K562 (cell line): Measurements from ENCODE around the gene TRIM65. TPM values are rescaled to one million over a fixed set of nuclear protein-coding genes. Genes with fewer than 3 reads are reported as not detected.
A peak's percentile ranks its signal among the peaks of the same experiment; 100 is the strongest.

Experiments
- ATAC-seq: fragments of 200-7000 bp; cut with Tn5 transposase; 3 replicates; pipeline ENCODE4 v1.9.1; 2020; ENCODE audit warnings: moderate library complexity
- BruUV-seq: library from RNA; stranded (reverse); fragments of 400-500 nt; replicated peaks from 2 replicates; lab custom pipeline; 2021; lab: Mats Ljungman, UMichigan
- CTCF ChIA-PET: fragments of 300-600 bp; formaldehyde crosslinking; extraction: SDS; loops from one replicate; lab custom pipeline; 2021; ENCODE audit warnings: low intra/inter-chr PET ratio; lab: Yijun Ruan, JAX
- POLR2A ChIA-PET: fragments of 300-600, 350-650 bp; sonication (Branson Sonifier 250); formaldehyde crosslinking; extraction: SDS; loops from one replicate; lab custom pipeline; 2021; ENCODE audit warnings: antibody characterized with exemption, inconsistent platforms; lab: Yijun Ruan, JAX
- DNase-seq, 4 experiments: peaks; one replicate each; pipeline versions ENCODE4 v3.0.0 to v3.0.0-alpha.2; 2011 to 2018; ENCODE audit warnings: low spot score in 3 of 4, mixed read lengths in 3 of 4; ENCODE audit errors: extremely low read depth in 1 of 4
- FAIRE-seq: peaks from 2 replicates; lab custom pipeline; 2011; peaks lifted over from hg19 to GRCh38; lab: Jason Lieb, UNC
- H2AFZ ChIP-seq: 2 replicates; pipeline ENCODE4 v1.6.0; 2011; ENCODE audit warnings: low read depth, low read length, control low read depth, inconsistent platforms
- H3K27ac ChIP-seq: fragments of 200-600 bp; 3 replicates; pipeline ENCODE4 v1.8.0; 2011; ENCODE audit warnings: low read depth, mild to moderate bottlenecking, control low read depth, inconsistent platforms, low read length, moderate library complexity, mixed read lengths; ENCODE audit errors: extremely low read depth
- H3K27me3 ChIP-seq, 2 experiments: fragments of 300-600 bp in 1 of 2; 2 replicates in 1 of 2; 3 replicates in 1 of 2; pipeline versions ENCODE4 v1.6.0 to v1.8.0; 2011; ENCODE audit warnings: inconsistent platforms in 2 of 2, low read length in 2 of 2, mild to moderate bottlenecking in 1 of 2, mixed read lengths in 1 of 2, moderate library complexity in 1 of 2; ENCODE audit not compliant: control insufficient read depth in 2 of 2, insufficient read depth in 2 of 2
- H3K36me3 ChIP-seq: fragments of 300-600 bp; 3 replicates; pipeline ENCODE4 v1.8.0; 2011; ENCODE audit warnings: mild to moderate bottlenecking, low read length, inconsistent platforms; ENCODE audit not compliant: control insufficient read depth, insufficient read depth
- H3K4me1 ChIP-seq, 2 experiments: fragments of 200-600 bp in 1 of 2; replicated peaks in 1 of 2; 2 replicates in 1 of 2; 3 replicates in 1 of 2; pipeline versions ENCODE4 v1.5.1 to v1.8.0; 2011; ENCODE audit warnings: inconsistent platforms in 2 of 2, low read length in 2 of 2, mild to moderate bottlenecking in 1 of 2, mixed read lengths in 1 of 2, moderate library complexity in 1 of 2; ENCODE audit not compliant: control insufficient read depth in 2 of 2, insufficient read depth in 2 of 2
- H3K4me2 ChIP-seq: 2 replicates; pipeline ENCODE4 v1.6.1; 2011; ENCODE audit warnings: low read length, control low read depth, inconsistent platforms, mixed read lengths; ENCODE audit not compliant: insufficient read depth
- H3K4me3 ChIP-seq: fragments of 200-600 bp; sonication (generic), shearing (Covaris generic); 2 replicates; pipeline ENCODE4 v1.5.1; 2016; ENCODE audit warnings: control low read depth, inconsistent platforms
- H3K79me2 ChIP-seq: fragments of 200-600 bp; 3 replicates; pipeline ENCODE4 v1.8.0; 2011; ENCODE audit warnings: low read length, inconsistent platforms; ENCODE audit not compliant: control insufficient read depth, insufficient read depth
- H3K9ac ChIP-seq, 2 experiments: 2 replicates each; pipeline versions ENCODE4 v1.6.0 to v1.6.1; 2011; ENCODE audit warnings: low read depth in 2 of 2, low read length in 2 of 2, control low read depth in 1 of 2, inconsistent platforms in 1 of 2, mild to moderate bottlenecking in 1 of 2, mixed read lengths in 1 of 2; ENCODE audit not compliant: insufficient read depth in 1 of 2
- H3K9me1 ChIP-seq: one replicate; pipeline ENCODE4 v1.6.0; 2011; ENCODE audit warnings: inconsistent platforms, mild to moderate bottlenecking, low read length, moderate library complexity; ENCODE audit not compliant: control insufficient read depth, insufficient read depth
- H3K9me3 ChIP-seq: replicated peaks from 2 replicates; pipeline ENCODE4 v1.5.1; 2011; ENCODE audit warnings: low read depth, low read length, inconsistent platforms; ENCODE audit not compliant: control insufficient read depth, insufficient read depth
- H4K20me1 ChIP-seq: replicated peaks from 2 replicates; pipeline ENCODE4 v1.6.1; 2011; ENCODE audit warnings: low read length, inconsistent platforms, mixed read lengths; ENCODE audit not compliant: control insufficient read depth, insufficient read depth
- ZNF561 ChIP-seq: fragments of 450-650 bp; formaldehyde crosslinking; conservative IDR thresholded peaks from 2 replicates; pipeline ENCODE4 v1.4.0; 2020; ENCODE audit warnings: mild to moderate bottlenecking, moderate library complexity
- WGBS: fragments of 100-300 bp; shearing (Covaris generic); methylation state at CpG from one replicate; pipeline ENCODE4 v1.1.6; 2016; ENCODE audit warnings: low coverage, mixed read lengths; ENCODE audit not compliant: insufficient coverage; ENCODE audit errors: missing lambda C conversion rate; 5-methylcytosine and 5-hydroxymethylcytosine counted together
- in situ Hi-C: fragments of 300-500 bp; cut with MboI; formaldehyde crosslinking; loops from 4 replicates; pipeline ENCODE4 v1.15.0; 2018; ENCODE audit warnings: inconsistent platforms, mixed read lengths
- intact Hi-C: fragments of 100-400 bp; cut with micrococcal nuclease; formaldehyde crosslinking; loops from 2 replicates; pipeline ENCODE4 v1.14.2; 2022
- polyA plus RNA-seq, 8 experiments: library from polyadenylated mRNA; depleted of rRNA in 4 of 8; stranded (reverse) in 5 of 8; unstranded in 3 of 8; fragments of >200 nt; fragmentation: Nextera tagmentation in 2 of 8; fragmentation: Illumina TruSeq in 1 of 8; extraction: Ambion mirVana in 2 of 8; extraction: Trizol in 1 of 8; gene quantifications; 2 replicates each; pipeline versions ENCODE4 v1.2.1 to v1.2.3, GENCODE V29; 2011 to 2014; ENCODE audit warnings: inconsistent platforms in 1 of 8, missing spikeins in 1 of 8
- total RNA-seq, 7 experiments: library from RNA; depleted of rRNA in 6 of 7; stranded (reverse); fragments of >200 nt in 6 of 7; fragmentation: Illumina TruSeq in 2 of 7; extraction: Trizol in 2 of 7; gene quantifications; 2 replicates each; pipeline versions ENCODE4 v1.2.1 to v1.2.3, GENCODE V29; 2011 to 2021; ENCODE audit warnings: low replicate concordance in 1 of 7
- TF ChIP-seq, protein P1 (sequence below): sonication (generic); formaldehyde crosslinking; IDR thresholded peaks from 2 replicates; pipeline ENCODE4 v1.8.1; 2023; ENCODE audit warnings: mild to moderate bottlenecking, missing genetic modification reagents
- TF ChIP-seq, protein P2 (sequence below), 2 experiments: IDR thresholded peaks; 2 replicates each; pipeline ENCODE4 v1.6.1; 2011; ENCODE audit warnings: borderline replicate concordance in 1 of 2, control low read depth in 1 of 2, low read depth in 1 of 2, low read length in 1 of 2, mild to moderate bottlenecking in 1 of 2, mixed read lengths in 1 of 2, moderate library complexity in 1 of 2; ENCODE audit not compliant: insufficient read depth in 1 of 2, insufficient read length in 1 of 2, poor library complexity in 1 of 2, severe bottlenecking in 1 of 2; ENCODE audit errors: extremely low read depth in 1 of 2

The TRIM65 gene
- total and polyA plus RNA-seq, 9 of the 15 experiments (the other 6 are each of a cell fraction or from before 2014, with no cell fraction given): 2.8 to 45.7 (median 22.9) TPM

DNA sequence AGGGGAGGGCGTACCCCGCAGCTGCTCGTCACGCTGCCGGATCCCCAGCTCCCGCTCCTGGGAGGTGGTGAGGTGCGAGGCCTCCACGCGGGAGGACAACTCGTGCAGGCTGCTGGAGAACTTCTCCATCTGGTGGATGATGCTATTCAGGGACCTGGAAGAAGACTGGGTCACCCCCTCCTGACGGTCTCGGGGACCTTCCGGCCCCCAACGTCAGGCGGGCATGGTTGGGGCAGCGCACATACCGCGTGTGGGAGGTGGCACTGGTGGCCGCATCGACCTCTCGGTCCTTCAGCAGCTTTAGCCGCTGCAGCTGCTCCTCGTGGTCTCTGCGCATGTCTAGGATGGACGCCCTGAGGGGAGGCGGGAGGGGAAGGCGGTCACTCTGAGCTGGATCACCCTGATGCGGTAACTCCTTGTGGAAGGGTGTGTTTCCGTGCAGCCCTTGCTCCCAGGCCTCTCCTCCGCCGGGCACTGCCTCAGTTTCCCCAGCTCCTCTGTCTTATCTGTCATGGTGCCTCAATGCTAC lies 21.2 kb upstream of the TRIM65 start:
- no peak for FAIRE-seq
- no peak overlapping the region for H2AFZ ChIP-seq
- TF ChIP-seq, protein P1, sequence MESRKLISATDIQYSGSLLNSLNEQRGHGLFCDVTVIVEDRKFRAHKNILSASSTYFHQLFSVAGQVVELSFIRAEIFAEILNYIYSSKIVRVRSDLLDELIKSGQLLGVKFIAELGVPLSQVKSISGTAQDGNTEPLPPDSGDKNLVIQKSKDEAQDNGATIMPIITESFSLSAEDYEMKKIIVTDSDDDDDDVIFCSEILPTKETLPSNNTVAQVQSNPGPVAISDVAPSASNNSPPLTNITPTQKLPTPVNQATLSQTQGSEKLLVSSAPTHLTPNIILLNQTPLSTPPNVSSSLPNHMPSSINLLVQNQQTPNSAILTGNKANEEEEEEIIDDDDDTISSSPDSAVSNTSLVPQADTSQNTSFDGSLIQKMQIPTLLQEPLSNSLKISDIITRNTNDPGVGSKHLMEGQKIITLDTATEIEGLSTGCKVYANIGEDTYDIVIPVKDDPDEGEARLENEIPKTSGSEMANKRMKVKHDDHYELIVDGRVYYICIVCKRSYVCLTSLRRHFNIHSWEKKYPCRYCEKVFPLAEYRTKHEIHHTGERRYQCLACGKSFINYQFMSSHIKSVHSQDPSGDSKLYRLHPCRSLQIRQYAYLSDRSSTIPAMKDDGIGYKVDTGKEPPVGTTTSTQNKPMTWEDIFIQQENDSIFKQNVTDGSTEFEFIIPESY: peak; percentile 62; the same call in 1 of the 2 replicates
- no peak for TF ChIP-seq ZNF561
- TF ChIP-seq, protein P2, sequence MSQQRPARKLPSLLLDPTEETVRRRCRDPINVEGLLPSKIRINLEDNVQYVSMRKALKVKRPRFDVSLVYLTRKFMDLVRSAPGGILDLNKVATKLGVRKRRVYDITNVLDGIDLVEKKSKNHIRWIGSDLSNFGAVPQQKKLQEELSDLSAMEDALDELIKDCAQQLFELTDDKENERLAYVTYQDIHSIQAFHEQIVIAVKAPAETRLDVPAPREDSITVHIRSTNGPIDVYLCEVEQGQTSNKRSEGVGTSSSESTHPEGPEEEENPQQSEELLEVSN (IDR thresholded peaks at IDR 0.05; ENCODE audit: borderline replicate concordance in 1 of 2, extremely low read depth in 1 of 2, insufficient read depth in 1 of 2, insufficient read length in 1 of 2, low read depth in 1 of 2, low read length in 1 of 2, poor library complexity in 1 of 2, severe bottlenecking in 1 of 2): peak in 1 of 2 experiments; percentile 45
- H3K9ac ChIP-seq: no peak overlapping the region
- no peaks in the 10 kb centered on the region for H3K79me2 ChIP-seq
- ATAC-seq: no peak
- H3K4me3 ChIP-seq: no peak overlapping the region
- H4K20me1 ChIP-seq: no peaks in the 10 kb centered on the region
- no peaks in the 10 kb centered on the region for H3K9me1 ChIP-seq
- DNase-seq: no peak
- H3K4me2 ChIP-seq: no peak overlapping the region
- peaks cover 0 to 48% of the 10 kb centered on the region in 2 experiments; a peak in 2 of 5 replicates for H3K4me1 ChIP-seq
- no peaks in the 10 kb centered on the region for H3K9me3 ChIP-seq
- 82% methylated on average over 21 of the region's 31 CpGs for WGBS
- H3K27ac ChIP-seq: no peak overlapping the region
- H3K36me3 ChIP-seq: 0 out of 3 replicates have a peak, but pooled peaks cover 3% of the 10 kb centered on the region
- H3K27me3 ChIP-seq: no peaks in the 10 kb centered on the region
- no TSS peak for BruUV-seq
- CTCF ChIA-PET: no interaction called here
- intact Hi-C loops: no loop called here
- in situ Hi-C loops: no loop called here
- POLR2A ChIA-PET: interaction anchor here (0.7 to 1.1 kb wide), 4 partner anchors 9 to 262 kb away, joined by 3 to 5 read pairs (median 4); no protein-coding TSS in a partner anchor
